Measurements from ENCODE around the gene BRICD5. TPM values are rescaled to one million over a fixed set of nuclear protein-coding genes. Genes with fewer than 3 reads are reported as not detected.
A peak's percentile ranks its signal among the peaks of the same experiment; 100 is the strongest.

Gene BRICD5
- total and polyA plus RNA-seq, 2 of the 13 experiments (the other 11 are each of a cell fraction or from before 2014, with no cell fraction given), result 1.6 to 5.8 TPM

GRCh38 chr16:2223221-2223941, 12.7 kb upstream of the BRICD5 start, which contains the start of gene E4F1 (continued):
- TF ChIP-seq CTCF (CRISPR knock-in tag; IDR thresholded peaks at IDR 0.05) (peak; percentile 27; the same call in 1 of the 2 replicates), HDAC6 (IDR thresholded peaks at IDR 0.05; ENCODE audit: low read depth, low read length) (no peak), SIX4 (CRISPR knock-in tag; IDR thresholded peaks at IDR 0.05) (no peak), ERF (CRISPR knock-in tag; IDR thresholded peaks at IDR 0.05) (0 out of 2 replicates have a peak, but pooled peaks have one; percentile 22), CEBPB (IDR thresholded peaks at IDR 0.05; ENCODE audit: borderline replicate concordance, low read depth, low read length) (peak; percentile 99), MAFF (IDR thresholded peaks at IDR 0.05; ENCODE audit: low read depth, low read length) (no peak), HMG20B (CRISPR knock-in tag; conservative IDR thresholded peaks at IDR 0.05) (no peak), HOXA3 (CRISPR knock-in tag; IDR thresholded peaks at IDR 0.05) (peak; percentile 100), ZNF737 (CRISPR knock-in tag; IDR thresholded peaks at IDR 0.05; ENCODE audit: borderline replicate concordance) (no peak), ZNF501 (CRISPR knock-in tag; IDR thresholded peaks at IDR 0.05) (peak; percentile 92), ZNF652 (CRISPR knock-in tag; IDR thresholded peaks at IDR 0.05; ENCODE audit: borderline replicate concordance, low read depth) (no peak; the same call in 1 of the 2 replicates), IRX3 (CRISPR knock-in tag; IDR thresholded peaks at IDR 0.05; ENCODE audit: borderline replicate concordance, low read depth) (no peak), ETV6 (CRISPR knock-in tag; conservative IDR thresholded peaks at IDR 0.05) (0 out of 2 replicates have a peak, but pooled peaks have one; percentile 38), BRD4 (CRISPR knock-in tag; IDR thresholded peaks at IDR 0.05) (peak; percentile 85), ZNF337 (CRISPR knock-in tag; IDR thresholded peaks at IDR 0.05; ENCODE audit: borderline replicate concordance, low read depth) (0 out of 2 replicates have a peak, but pooled peaks have one; percentile 48), NCOR1 (IDR thresholded peaks at IDR 0.05; ENCODE audit: borderline replicate concordance, low read length) (no peak), SOX13 (IDR thresholded peaks at IDR 0.05) (no peak; the same call in 1 of the 2 replicates), SOX13 (CRISPR knock-in tag; conservative IDR thresholded peaks at IDR 0.05 in 1 of 2, IDR thresholded peaks at IDR 0.05 in 1 of 2) (0 out of 4 replicates have a peak, but pooled peaks of 1 of the 2 experiments have one; percentile 23), KDM5B (CRISPR knock-in tag; IDR thresholded peaks at IDR 0.05; ENCODE audit: borderline replicate concordance) (peak; percentile 91; the same call in 1 of the 2 replicates), ZIK1 (CRISPR knock-in tag; IDR thresholded peaks at IDR 0.05; ENCODE audit: borderline replicate concordance, low read depth) (no peak), DR1 (CRISPR knock-in tag; IDR thresholded peaks at IDR 0.05) (peak; percentile 96), THRA (CRISPR knock-in tag; IDR thresholded peaks at IDR 0.05; ENCODE audit: borderline replicate concordance) (peak; percentile 69), TCF7 (IDR thresholded peaks at IDR 0.05; ENCODE audit: low read depth) (no peak), SNAPC2 (CRISPR knock-in tag; IDR thresholded peaks at IDR 0.05) (no peak), TEAD3 (CRISPR knock-in tag; optimal IDR thresholded peaks at IDR 0.05; ENCODE audit: borderline replicate concordance) (peak; percentile 60), GFI1 (CRISPR knock-in tag; IDR thresholded peaks at IDR 0.05; ENCODE audit: borderline replicate concordance) (peak; percentile 51; the same call in 1 of the 2 replicates), KDM1A (CRISPR knock-in tag; IDR thresholded peaks at IDR 0.05) (no peak), IKZF5 (CRISPR knock-in tag; IDR thresholded peaks at IDR 0.05) (peak; percentile 71; the same call in 1 of the 2 replicates)
